TTC549 (cell line): ENCODE measurements around the gene PFDN4.

ENCODE experiments used
- FAIRE-seq: peaks from 2 replicates; lab custom pipeline; 2012; peaks lifted over from hg19 to GRCh38; lab: Jason Lieb, UNC

PFDN4 gene

DNA sequence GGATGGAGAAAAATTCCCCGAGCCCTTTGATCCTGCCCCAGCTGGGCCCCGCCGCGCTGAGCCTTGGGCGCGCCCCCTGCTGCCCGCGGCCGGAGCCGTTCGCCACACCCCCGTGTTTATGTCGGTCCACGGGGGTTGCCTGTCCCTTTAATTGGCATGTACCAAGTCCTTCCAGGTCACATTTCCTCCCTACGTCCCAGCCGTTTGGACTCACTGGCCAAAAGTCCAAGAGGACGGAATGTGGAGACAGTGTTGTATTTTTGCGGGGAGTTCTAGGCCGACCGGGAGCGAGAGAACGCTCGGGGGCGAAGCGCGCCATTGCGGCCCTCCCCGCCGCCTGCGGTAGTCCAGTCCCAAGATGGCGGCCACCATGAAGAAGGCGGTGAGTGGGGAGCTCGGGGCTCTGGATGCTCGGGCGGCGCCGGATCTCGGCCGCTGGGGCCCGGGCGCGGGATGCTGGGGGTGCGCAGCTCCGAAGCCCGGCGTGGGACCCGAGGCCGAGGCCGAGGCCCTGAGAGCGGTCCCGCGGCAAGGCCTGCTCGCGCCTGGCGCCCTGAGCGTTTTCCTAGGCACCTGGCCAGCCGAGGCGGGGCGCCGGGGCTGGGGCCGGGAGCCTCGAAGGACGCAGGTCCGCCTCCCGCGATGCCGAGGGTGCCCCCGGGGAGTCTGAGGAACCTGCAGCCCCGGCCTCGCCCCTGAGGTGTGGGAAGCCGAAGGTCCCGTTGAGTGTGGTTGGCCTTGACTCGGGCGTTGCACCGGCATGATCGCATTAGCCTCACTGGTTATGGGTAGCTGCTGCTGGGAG, at the start of gene PFDN4:
Gene PFDN4 (plus strand): TSS at position 345 of the 805 bp plus-strand sequence. CDS start 14 bp downstream, at position 359.
- no peak for FAIRE-seq

GRCh38 chr20:54158226-54158625, 49.7 kb upstream of the PFDN4 start:
- no peak for FAIRE-seq

GRCh38 chr20:54158856-54159418, 49.0 kb upstream of the PFDN4 start:
- FAIRE-seq: no peak

DNA sequence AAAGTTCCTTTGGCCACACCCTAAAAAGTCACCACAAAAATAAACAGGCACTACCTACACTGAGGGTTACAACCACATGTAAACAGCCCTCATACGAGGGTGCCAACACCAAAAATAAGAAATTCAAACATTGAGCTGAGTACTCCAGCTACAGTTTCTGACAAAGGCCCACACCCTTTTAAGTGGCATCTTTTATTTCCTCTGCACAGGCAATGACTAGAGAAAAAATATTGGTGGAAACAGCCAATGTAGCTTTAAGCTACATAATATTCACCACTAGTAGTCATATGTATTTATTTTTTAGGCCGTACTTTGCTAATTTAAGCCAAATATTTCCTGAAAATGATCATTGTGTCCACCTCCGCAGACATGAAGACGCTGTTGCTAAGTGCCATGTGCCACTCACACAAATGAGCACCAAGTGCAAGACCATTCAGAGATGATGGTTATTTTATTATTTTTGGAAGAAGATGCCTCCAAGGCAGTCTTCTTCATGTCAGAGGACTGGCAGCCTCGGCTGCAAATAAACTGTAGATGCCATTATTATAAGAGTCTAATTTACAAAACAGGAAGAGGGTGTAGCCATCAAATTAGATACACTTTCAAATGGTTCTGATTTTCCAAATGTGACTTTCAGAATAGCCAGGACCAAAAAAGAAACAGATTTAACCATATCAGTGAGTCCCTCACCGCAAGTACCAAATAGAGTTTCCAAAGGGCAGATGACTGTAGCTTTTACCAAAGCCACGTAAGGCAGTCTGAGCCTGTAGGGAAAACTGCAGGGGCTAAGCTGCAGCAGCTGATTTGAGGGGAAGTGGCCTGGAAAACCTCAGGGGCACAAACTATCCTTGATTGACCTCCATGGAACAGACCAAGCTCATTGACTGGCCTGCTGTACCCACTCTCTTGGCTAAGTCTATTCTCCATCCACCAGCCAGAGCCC, 47.6 kb upstream of the PFDN4 start:
- no peak for FAIRE-seq

GRCh38 chr20:54161008-54161820, 46.7 kb upstream of the PFDN4 start:
- no peak for FAIRE-seq

DNA sequence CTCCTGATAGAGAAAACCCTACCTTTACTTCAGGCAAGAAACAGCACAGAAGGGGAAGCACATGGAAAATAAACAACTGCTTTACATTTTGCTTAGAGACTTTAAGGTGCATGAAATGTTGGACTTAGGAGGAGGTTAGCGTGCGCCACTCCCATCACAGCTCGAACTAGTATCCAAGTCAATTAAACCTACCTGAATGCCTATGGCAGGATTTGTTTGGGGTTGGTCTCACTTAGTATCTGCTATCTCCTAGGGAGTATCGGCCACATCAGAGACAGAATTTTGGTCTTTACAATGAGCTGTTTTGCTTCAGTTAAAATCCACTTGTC, 46.1 kb upstream of the PFDN4 start:
- no peak for FAIRE-seq

DNA sequence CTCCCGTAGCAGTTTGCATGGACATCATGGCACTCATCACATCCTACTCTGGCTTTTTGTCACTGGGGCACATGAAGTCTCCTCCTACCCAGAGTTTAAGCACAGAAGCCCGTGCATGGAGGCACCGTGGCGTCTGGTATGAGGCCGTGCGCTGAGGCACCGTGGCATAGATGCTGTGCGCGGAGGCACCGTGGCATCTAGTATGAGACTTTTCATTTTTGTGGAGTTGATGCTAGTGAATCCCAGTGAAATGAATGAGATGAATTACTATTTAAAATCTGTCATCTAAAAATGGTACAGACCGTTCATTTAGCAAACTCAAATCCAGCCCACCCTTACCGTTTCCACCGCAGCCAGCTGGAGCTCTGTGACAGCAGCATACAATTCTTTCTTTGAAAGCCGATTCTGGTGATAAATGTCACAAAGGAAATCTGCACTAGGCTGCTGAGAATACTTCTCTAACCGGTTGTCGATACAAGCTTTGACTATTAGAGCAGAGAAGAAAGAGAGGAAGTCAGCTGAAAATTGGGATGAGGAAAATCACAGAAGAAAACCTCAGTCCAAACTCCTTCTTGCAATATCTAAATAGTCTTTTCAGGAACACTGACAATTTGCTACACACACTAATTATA, 45.4 kb upstream of the PFDN4 start:
- no peak for FAIRE-seq

DNA sequence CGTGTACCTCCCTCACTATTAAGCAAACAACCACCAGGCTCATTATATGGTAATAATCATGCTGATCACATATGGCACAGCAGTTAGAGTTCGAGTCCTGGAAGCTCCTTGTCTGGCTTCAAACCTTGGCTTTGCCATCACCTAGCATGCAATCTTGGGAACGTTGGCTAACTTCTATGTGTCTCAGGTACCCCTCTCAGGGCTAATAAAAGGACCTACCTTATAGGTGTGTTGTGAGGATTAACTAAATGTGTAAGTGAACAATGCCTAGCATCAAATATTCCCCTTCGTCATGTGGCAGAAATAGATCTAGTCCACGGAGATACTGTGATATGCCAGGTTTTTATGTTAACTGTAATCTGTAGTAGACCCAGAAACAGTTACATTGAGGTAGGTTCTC, 44.5 kb upstream of the PFDN4 start:
- FAIRE-seq: no peak

DNA sequence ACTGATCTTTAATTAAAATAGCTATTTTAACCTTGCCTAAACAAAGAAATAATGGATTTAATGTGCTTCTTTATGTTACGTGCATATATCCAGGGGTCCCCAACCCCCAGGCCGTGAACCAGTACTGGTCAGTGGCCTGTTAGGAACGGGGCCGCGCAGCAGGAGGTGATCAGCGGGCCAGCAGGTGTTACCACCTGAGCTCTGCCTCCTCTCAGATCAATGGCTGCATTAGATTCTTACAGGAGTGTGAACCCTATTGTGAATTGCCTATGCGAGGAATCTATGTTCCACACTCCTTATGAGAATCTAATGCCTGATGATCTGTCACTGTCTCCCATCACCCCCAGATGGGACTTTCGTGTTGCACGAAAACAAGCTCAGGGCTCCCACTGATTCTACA, 42.9 kb upstream of the PFDN4 start:
- FAIRE-seq: no peak

GRCh38 chr20:54165803-54166202, 42.1 kb upstream of the PFDN4 start:
- FAIRE-seq: no peak

GRCh38 chr20:54166987-54167662, 40.8 kb upstream of the PFDN4 start:
- FAIRE-seq: no peak

DNA sequence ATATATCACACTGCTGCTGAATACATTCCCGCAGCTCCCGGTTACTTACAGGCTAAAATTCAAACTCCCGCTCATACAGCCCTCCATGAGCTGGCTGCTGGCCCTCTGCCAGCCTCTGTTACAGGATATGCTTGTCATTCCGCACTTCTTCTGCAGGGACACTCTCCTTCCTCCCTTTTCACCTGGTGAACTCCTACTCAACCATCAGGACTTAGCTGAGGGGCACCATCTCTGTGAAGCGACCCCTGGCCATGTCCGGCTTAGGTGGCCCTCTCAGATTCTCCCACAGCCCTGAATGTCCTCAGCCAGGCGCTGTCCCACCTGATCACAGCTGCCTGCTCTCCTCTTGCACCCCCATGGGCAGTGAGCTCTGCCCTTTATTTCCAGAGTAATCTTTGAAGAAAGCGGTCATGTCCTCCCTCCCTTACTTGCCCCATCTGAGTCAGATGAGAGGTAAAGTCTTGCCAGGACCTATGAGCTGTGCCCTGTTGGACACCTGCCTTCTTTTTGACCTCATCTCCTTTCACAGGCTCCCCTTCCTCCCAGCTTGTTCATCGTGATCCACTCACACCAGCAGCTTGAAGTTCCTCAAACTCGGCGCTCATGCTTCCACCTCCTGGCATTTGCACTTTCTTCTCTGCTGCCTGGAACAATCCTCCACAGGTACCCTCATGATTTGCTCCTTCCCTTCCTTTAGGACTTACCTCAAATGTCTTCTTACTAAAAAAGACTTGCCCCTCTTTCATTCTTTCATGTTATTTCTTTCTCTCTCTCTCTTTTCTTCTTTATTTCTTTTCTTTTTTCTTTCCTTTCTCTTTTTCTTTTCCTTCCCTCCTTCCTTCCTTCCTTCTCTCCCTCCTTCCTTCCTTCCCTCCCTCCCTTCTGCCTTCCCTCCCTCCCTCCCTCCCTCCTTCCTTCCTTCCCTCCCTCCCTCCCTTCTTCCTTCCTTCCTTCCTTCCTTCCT, 39.7 kb upstream of the PFDN4 start:
- FAIRE-seq: no peak

DNA sequence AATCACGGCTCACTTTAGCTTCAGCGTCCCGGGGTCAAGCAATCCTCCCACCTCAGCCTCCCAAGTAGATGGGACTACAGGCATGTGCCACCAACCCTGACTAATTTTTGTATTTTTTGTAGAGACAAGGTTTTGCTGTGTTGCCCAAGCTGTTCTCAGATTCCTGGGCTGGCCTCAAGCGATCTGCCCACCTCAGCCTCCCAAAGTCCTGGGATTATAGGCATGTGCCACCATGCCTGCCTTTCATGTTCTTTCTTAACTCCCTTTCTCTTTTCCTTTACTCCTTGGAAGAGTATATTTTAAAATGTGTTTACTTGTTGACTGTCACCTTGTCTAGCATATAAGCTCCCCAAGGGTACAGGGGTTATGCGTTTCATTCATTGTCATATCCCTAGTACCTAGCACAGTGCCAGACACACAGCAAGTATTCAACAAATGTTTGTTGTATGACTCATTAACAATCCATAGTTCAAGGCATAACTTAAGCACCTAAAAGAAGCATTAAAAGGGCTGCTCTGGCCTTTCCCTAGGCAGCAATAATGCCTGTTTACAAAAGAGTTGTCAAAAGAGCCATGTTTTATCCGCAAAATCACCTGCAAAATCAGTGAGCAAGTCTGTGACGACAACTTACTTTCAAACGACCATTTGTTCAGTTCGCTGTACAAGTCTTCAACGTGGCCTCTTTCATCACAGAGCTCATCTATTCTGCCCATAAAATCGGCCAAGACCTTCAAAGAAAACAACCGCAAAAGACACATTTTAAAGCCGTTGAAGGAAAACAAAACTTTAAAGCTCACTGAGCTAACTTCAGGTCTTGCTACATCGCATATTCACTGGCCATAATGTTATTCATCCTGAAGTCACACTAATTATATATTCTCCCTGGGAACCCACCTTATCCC, 38.7 kb upstream of the PFDN4 start:
- no peak for FAIRE-seq

GRCh38 chr20:54170026-54170471, 37.8 kb upstream of the PFDN4 start:
- no peak for FAIRE-seq

- FAIRE-seq: no peak
Observed at GRCh38 chr20:54170963-54171362, 36.9 kb upstream of the PFDN4 start.

DNA sequence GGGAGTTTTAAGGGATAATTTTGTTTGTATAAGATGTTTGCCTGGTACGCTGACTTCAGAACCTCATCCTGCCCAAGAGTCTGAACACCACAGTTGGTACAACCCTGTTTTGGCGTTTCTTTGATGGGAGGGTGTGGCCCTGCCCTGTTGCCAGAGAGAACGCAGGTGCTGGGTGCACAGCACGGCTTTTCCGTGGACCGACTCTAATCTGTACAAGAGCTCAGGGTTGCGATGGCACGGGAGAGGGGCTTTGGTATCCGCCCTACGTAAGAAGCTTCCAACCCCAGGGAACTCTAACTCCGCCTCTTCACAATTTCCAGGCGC, 35.4 kb upstream of the PFDN4 start:
- FAIRE-seq: no peak

DNA sequence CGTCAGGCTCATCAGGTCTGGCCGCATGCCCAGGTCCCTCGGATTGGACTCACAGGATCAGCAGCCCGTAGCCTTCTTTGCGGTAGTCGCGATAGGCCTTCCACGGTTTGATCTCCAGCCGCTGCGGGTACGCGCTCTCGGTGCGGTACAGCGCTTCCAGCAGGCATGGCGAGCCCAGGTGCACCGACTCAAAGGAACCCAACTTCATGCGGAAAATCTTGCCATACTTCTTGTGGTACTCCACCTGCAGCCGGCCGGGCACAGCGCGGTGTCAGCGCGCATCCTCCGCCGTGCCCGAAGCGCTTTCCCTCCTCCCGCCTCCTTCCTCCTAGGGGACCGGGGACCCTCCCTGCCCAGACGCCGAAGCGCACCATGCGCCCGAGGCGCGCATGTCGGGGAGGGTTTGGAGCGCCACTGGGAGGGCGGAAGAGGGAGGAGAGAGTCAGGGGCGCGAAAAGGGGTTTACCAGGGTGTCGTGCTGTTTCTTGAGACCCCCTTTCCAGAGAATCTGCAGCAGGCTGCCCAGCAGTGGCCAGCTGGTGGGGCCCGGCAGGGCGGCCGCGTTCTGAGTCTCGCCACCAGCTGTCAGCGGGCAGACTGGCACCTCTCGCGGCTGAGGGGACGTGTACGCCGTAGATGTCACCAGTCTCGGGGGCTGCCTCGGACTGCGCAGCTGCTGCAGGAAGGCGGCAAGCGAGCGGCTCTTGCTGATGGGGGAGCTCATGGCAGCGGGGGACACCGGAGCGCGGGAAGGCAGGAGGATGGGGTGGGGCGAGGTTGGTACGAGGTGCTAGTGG, 34.8 kb upstream of the PFDN4 start:
- FAIRE-seq: no peak
